ENCODE results near the gene CLDN14. TPM values are rescaled to one million over a fixed set of nuclear protein-coding genes. Genes with fewer than 3 reads are reported as not detected.

The CLDN14 gene
- total and polyA plus RNA-seq, 2 experiments from 2014 or later, result not detected

- Histone ChIP-seq H3K9me3 (ENCODE audit: low read depth) (no peaks in the 10 kb centered on the region), H3K4me3 (no peak overlapping the region), H3K27me3 (no peaks in the 10 kb centered on the region), H3K36me3 (no peaks in the 10 kb centered on the region), H3K4me1 (ENCODE audit: low read depth) (peaks cover 14% of the 10 kb centered on the region), H3K27ac (peak overlapping the region; percentile 61)
- DNase-seq (ENCODE audit: low read depth in 1 of 2, low spot score in 1 of 2), result no peak
- no peak for TF ChIP-seq CTCF (IDR thresholded peaks at IDR 0.05; ENCODE audit: low read depth, low read length)
Measured at GRCh38 chr21:36434144-36434543, 45.8 kb downstream of the CLDN14 start.

GRCh38 chr21:36433059-36433709 lies 46.7 kb downstream of the CLDN14 start:
- H3K4me3 ChIP-seq, result no peak overlapping the region
- DNase-seq (ENCODE audit: low read depth in 1 of 2, low spot score in 1 of 2), result no peak
- H3K27me3 ChIP-seq, result no peaks in the 10 kb centered on the region
- no peaks in the 10 kb centered on the region for H3K9me3 ChIP-seq (ENCODE audit: low read depth)
- H3K4me1 ChIP-seq (ENCODE audit: low read depth), result peaks cover 14% of the 10 kb centered on the region
- no peaks in the 10 kb centered on the region for H3K36me3 ChIP-seq
- no peak overlapping the region for H3K27ac ChIP-seq
- no peak for TF ChIP-seq CTCF (IDR thresholded peaks at IDR 0.05; ENCODE audit: low read depth, low read length)

- Histone ChIP-seq H3K36me3 (no peaks in the 10 kb centered on the region), H3K27ac (no peak overlapping the region), H3K27me3 (no peaks in the 10 kb centered on the region), H3K4me3 (no peak overlapping the region), H3K9me3 (ENCODE audit: low read depth) (no peaks in the 10 kb centered on the region), H3K4me1 (ENCODE audit: low read depth) (peaks cover 14% of the 10 kb centered on the region)
- TF ChIP-seq CTCF (IDR thresholded peaks at IDR 0.05; ENCODE audit: low read depth, low read length), result no peak
- no peak for DNase-seq (ENCODE audit: low read depth in 1 of 2, low spot score in 1 of 2)
Measured at GRCh38 chr21:36431252-36431651, 48.7 kb downstream of the CLDN14 start.

GRCh38 chr21:36430841-36431240 lies 49.1 kb downstream of the CLDN14 start:
- Histone ChIP-seq H3K27ac (no peak overlapping the region), H3K9me3 (ENCODE audit: low read depth) (no peaks in the 10 kb centered on the region), H3K36me3 (no peaks in the 10 kb centered on the region), H3K4me3 (no peak overlapping the region), H3K4me1 (ENCODE audit: low read depth) (peaks cover 14% of the 10 kb centered on the region), H3K27me3 (no peaks in the 10 kb centered on the region)
- DNase-seq (ENCODE audit: low read depth in 1 of 2, low spot score in 1 of 2), result peak in 1 of 2 donors; percentile 22
- TF ChIP-seq CTCF (IDR thresholded peaks at IDR 0.05; ENCODE audit: low read depth, low read length), result no peak

GRCh38 chr21:36429947-36430546 lies 49.9 kb downstream of the CLDN14 start:
- peak; percentile 72 to 97 for DNase-seq (ENCODE audit: low read depth in 1 of 2, low spot score in 1 of 2)
- no peak overlapping the region for H3K4me3 ChIP-seq

More at GRCh38 chr21:36429947-36430546, 49.9 kb downstream of the CLDN14 start:
- Histone ChIP-seq H3K9me3 (ENCODE audit: low read depth) (no peaks in the 10 kb centered on the region), H3K27ac (peak overlapping the region; percentile 78), H3K4me1 (ENCODE audit: low read depth) (peaks cover 12% of the 10 kb centered on the region), H3K27me3 (no peaks in the 10 kb centered on the region), H3K36me3 (no peaks in the 10 kb centered on the region)
- peak; percentile 19 for TF ChIP-seq CTCF (IDR thresholded peaks at IDR 0.05; ENCODE audit: low read depth, low read length)

All from cardiac muscle cell (in vitro differentiated cells and primary cell).